ENCODE data around the gene CCDC9B.

CCDC9B gene

GRCh38 chr15:40331026-40331425 lies 9.7 kb downstream of the CCDC9B start:
- DNase-seq (ENCODE audit: low read depth, low spot score), result no peak

GRCh38 chr15:40330368-40330836 lies 10.3 kb downstream of the CCDC9B start:
- DNase-seq (ENCODE audit: low read depth, low spot score), result no peak

GRCh38 chr15:40329804-40330203 lies 10.9 kb downstream of the CCDC9B start:
- DNase-seq (ENCODE audit: low read depth, low spot score), result no peak

- DNase-seq (ENCODE audit: low read depth, low spot score), result no peak
These were observed 12.0 kb downstream of the CCDC9B start for GRCh38 chr15:40328751-40329150.

- DNase-seq (ENCODE audit: low read depth, low spot score), result no peak
These were observed 12.6 kb downstream of the CCDC9B start for GRCh38 chr15:40328176-40328575.

DNA sequence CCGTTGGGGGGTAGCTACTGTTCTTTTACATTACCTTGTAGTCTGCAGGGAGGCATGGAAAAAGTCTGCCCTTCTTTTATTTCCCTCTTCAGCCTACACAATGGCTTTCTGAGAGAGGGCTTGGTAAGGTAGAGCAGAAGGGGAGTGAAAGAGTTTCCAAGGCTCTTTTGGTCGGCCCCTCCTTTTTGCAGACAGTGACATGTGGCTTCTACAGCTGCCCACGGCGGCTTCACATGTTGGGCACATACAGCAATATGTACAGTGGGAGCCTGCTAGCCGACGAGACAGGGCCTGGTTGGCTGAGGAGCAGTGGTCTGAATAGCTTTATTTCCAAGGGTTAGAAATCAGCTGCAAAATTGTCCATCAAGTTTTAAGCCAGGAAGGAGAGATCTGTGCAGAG lies 13.3 kb downstream of the CCDC9B start:
- no peak for DNase-seq (ENCODE audit: low read depth, low spot score)

- no peak for DNase-seq (ENCODE audit: low read depth, low spot score)
These were observed 15.0 kb downstream of the CCDC9B start for GRCh38 chr15:40325700-40326099.

GRCh38 chr15:40325188-40325587 lies 15.6 kb downstream of the CCDC9B start:
- no peak for DNase-seq (ENCODE audit: low read depth, low spot score)

- no peak for DNase-seq (ENCODE audit: low read depth, low spot score)
These were observed 16.5 kb downstream of the CCDC9B start for GRCh38 chr15:40323953-40324937.

GRCh38 chr15:40323239-40323952 lies 17.3 kb downstream of the CCDC9B start, which contains the start of gene INAFM2:
TSS of gene INAFM2 (plus strand) at chr15:40323692. CDS start at chr15:40324056, 364 bp downstream.
- DNase-seq (ENCODE audit: low read depth, low spot score), result peak; percentile 73

DNA sequence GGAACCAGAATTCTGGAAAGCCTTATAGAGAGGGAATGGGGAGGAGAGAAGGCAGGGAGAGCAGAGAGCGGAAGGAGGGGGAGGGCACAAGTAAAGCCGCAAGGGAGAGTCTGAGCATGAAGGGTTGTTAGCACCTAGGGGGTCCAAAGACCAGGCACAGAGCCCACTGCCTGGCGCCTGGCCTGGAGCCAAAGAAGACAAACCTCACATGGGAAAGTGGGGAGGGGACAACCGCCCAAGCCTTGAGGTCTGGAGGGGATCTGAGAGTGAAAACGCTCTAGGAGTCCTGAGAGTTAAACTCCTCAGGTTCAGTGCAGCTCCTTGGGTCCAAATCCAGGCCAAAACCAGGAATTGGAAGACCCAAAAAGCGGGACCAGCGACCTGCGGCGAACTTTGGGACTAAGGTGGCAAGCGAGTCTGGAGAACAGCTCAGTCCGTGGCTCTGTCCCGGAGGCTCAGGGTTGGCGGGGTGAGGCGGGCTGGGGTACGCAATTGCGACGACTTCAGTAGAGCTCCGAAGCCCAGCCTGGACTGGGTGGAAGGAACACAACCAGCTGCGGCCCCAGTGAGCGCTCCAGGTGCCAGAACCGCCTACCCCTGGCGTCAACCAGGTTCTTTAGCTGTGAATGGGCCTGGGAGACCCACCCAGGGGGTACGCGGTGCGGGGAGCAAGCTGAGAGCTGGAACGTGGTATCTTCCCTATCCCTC lies 18.1 kb downstream of the CCDC9B start:
- DNase-seq (ENCODE audit: low read depth, low spot score), result no peak

- DNase-seq (ENCODE audit: low read depth, low spot score), result peak; percentile 40
These were observed 19.8 kb downstream of the CCDC9B start for GRCh38 chr15:40320931-40321371.

DNA sequence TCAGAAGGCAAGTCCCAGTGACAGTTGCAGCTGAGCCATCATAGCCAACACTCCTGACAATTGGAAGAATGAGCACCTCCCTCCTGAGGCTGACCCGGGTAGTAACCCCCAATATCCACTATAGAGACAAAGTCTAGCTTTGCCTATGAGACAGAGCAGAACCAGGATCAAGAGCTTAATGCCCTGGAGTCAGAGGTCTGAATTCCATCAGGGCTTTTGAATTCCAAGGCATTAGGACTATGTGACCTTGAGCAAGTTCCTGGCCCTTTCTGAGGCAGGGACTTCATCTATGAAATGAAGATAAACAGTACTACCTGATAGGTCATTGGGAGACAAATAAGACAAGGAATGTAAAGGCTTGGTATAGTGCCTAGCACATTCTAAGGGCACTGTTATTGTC lies 20.3 kb downstream of the CCDC9B start:
- no peak for DNase-seq (ENCODE audit: low read depth, low spot score)

GRCh38 chr15:40317580-40317979 lies 23.2 kb downstream of the CCDC9B start:
- DNase-seq (ENCODE audit: low read depth, low spot score), result no peak

GRCh38 chr15:40316931-40317330 lies 23.8 kb downstream of the CCDC9B start:
- no peak for DNase-seq (ENCODE audit: low read depth, low spot score)

- no peak for DNase-seq (ENCODE audit: low read depth, low spot score)
These were observed 25.9 kb downstream of the CCDC9B start for GRCh38 chr15:40314723-40315276.

- no peak for DNase-seq (ENCODE audit: low read depth, low spot score)
These were observed 27.0 kb downstream of the CCDC9B start for GRCh38 chr15:40313531-40314398.

GRCh38 chr15:40312370-40313158 lies 28.2 kb downstream of the CCDC9B start:
- DNase-seq (ENCODE audit: low read depth, low spot score), result no peak

DNA sequence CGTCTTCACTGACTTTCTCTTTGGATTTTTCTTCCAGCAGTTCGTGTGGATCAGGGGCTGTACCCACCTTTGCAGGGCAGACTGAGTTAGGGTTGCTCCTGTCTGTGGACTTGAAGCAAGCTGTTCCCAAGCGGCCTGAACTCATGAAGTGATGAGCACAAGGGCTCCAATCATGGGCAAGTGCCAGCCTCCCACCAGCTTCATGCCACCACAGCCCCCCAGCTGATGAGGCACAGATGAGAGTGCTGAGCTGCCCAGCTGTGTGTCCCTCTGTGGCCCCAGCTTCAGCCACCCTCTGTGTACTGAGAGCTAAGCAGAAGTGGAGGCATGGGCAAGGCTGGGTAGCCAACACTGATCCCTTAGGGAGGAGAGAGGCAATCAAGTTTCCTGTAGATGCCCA lies 29.7 kb downstream of the CCDC9B start:
- DNase-seq (ENCODE audit: low read depth, low spot score), result no peak
